Heart left ventricle (tissue), 13 donors: Measurements from ENCODE around the gene LACTBL1.

Experiments used
- POLR2A ChIP-seq, 2 donors: fragments of 450-650 bp; IDR thresholded peaks; one replicate each; pipeline ENCODE4 v1.6.1; 2017; ENCODE audit warnings: antibody characterized with exemption in 2 of 2, mild to moderate bottlenecking in 2 of 2, moderate library complexity in 2 of 2
- TF ChIP-seq, protein P1 (sequence below), 12 donors: fragments of 200-600 bp; sonication (generic) in 4 of 12; IDR thresholded peaks; one replicate each; pipeline versions ENCODE4 v1.5.0 to v1.8.0; 2018 to 2022; ENCODE audit warnings: antibody characterized with exemption in 12 of 12, mild to moderate bottlenecking in 5 of 12
- donor health status: ischemic (EF 13 %, LVEDD 7.1; RV severe dilation, severe dysfunction).
- donor health status: DM: no; HTN: yes; CAD: no.
- donor health status: DM: no; HTN: no; CAD: no.
- donor health status: ischemic (EF 25% LVEDD 6.9; RV normal size, moderate dysfunction).
- donor health status: ischemic (EF 25% LVEDD 5.7; RV mildly dilated, moderate dysfunction).
- donor health status: ischemic (EF 35%, LVEDD 5.7; RV mildly dilated, moderate dysfunction).
- donor health status: nonischemic (EF 11% LVEDD 7.7; RV severe dilation, severe dysfunction).
- donor health status: DM: yes; HTN: yes; CAD: no.
- donor health status: PGD.
- donor health status: ischemic (EF 29% LVEDD 5.4; RV normal size, mild dysfunction).
- donor health status: nonischemic (EF 23%, LVEDD 6.1; RV moderate dilation, normal function).

DNA sequence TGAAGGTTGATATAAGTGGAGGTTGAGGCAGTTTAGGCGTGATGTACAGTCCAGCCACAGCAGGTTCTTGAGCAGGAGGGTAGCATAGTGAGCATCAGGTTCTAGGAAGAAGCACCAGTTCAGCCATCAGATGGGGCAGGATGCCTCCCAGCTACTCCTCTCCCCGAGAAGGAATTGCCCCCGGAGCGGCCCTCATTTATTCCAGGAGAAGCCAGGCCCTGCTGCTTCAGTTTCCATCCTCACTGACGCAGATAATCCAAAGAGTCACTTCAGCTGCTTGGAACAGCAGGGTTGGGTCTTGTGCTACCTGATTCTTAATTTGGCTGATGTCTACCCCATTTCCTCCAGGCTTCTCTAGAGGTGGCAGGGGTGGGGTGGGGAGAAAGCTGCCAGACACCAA lies 54.7 kb downstream of the LACTBL1 start:
- TF ChIP-seq, protein P1, sequence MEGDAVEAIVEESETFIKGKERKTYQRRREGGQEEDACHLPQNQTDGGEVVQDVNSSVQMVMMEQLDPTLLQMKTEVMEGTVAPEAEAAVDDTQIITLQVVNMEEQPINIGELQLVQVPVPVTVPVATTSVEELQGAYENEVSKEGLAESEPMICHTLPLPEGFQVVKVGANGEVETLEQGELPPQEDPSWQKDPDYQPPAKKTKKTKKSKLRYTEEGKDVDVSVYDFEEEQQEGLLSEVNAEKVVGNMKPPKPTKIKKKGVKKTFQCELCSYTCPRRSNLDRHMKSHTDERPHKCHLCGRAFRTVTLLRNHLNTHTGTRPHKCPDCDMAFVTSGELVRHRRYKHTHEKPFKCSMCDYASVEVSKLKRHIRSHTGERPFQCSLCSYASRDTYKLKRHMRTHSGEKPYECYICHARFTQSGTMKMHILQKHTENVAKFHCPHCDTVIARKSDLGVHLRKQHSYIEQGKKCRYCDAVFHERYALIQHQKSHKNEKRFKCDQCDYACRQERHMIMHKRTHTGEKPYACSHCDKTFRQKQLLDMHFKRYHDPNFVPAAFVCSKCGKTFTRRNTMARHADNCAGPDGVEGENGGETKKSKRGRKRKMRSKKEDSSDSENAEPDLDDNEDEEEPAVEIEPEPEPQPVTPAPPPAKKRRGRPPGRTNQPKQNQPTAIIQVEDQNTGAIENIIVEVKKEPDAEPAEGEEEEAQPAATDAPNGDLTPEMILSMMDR (IDR thresholded peaks at IDR 0.05) = no peak
- no peak for TF ChIP-seq POLR2A (IDR thresholded peaks at IDR 0.05)
